ENCODE results near the gene GTF2F2.

Gene GTF2F2

GRCh38 chr13:45142440-45143345 lies 22.4 kb downstream of the GTF2F2 start:
- Mint-ChIP-seq H3K27ac (peak overlapping the region in 2 of 3 experiments; percentile 13 to 42), H3K9me3 (no peaks in the 10 kb centered on the region), H3K27me3 (ENCODE audit: low read depth) (no peaks in the 10 kb centered on the region), H3K4me3 (no peak overlapping the region), H3K36me3 (ENCODE audit: low read depth) (peaks cover 29% of the 10 kb centered on the region), H3K4me1 (peaks cover 5% of the 10 kb centered on the region)
- TF ChIP-seq, protein P1, sequence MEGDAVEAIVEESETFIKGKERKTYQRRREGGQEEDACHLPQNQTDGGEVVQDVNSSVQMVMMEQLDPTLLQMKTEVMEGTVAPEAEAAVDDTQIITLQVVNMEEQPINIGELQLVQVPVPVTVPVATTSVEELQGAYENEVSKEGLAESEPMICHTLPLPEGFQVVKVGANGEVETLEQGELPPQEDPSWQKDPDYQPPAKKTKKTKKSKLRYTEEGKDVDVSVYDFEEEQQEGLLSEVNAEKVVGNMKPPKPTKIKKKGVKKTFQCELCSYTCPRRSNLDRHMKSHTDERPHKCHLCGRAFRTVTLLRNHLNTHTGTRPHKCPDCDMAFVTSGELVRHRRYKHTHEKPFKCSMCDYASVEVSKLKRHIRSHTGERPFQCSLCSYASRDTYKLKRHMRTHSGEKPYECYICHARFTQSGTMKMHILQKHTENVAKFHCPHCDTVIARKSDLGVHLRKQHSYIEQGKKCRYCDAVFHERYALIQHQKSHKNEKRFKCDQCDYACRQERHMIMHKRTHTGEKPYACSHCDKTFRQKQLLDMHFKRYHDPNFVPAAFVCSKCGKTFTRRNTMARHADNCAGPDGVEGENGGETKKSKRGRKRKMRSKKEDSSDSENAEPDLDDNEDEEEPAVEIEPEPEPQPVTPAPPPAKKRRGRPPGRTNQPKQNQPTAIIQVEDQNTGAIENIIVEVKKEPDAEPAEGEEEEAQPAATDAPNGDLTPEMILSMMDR (IDR thresholded peaks at IDR 0.05; ENCODE audit: unreplicated experiment in 3 of 3), result no peak

- Mint-ChIP-seq H3K4me1 (peaks cover 5% of the 10 kb centered on the region), H3K27ac (peak overlapping the region in 1 of 3 experiments; percentile 64), H3K9me3 (no peaks in the 10 kb centered on the region), H3K27me3 (ENCODE audit: low read depth) (no peaks in the 10 kb centered on the region), H3K4me3 (no peak overlapping the region), H3K36me3 (ENCODE audit: low read depth) (peaks cover 23% of the 10 kb centered on the region)
- TF ChIP-seq, protein P1 (IDR thresholded peaks at IDR 0.05; ENCODE audit: unreplicated experiment in 3 of 3), result no peak
Measured at GRCh38 chr13:45143346-45143751, 23.0 kb downstream of the GTF2F2 start.

- no peak overlapping the region for H3K4me3 Mint-ChIP-seq
- H3K9me3 Mint-ChIP-seq, result no peaks in the 10 kb centered on the region
- H3K27ac Mint-ChIP-seq, result no peak overlapping the region
- TF ChIP-seq, protein P1 (IDR thresholded peaks at IDR 0.05; ENCODE audit: unreplicated experiment in 3 of 3), result no peak
- no peaks in the 10 kb centered on the region for H3K4me1 Mint-ChIP-seq
- H3K36me3 Mint-ChIP-seq (ENCODE audit: low read depth), result peaks cover 19% of the 10 kb centered on the region
- H3K27me3 Mint-ChIP-seq (ENCODE audit: low read depth), result no peaks in the 10 kb centered on the region
Measured at GRCh38 chr13:45149964-45150363, 29.7 kb downstream of the GTF2F2 start.

DNA sequence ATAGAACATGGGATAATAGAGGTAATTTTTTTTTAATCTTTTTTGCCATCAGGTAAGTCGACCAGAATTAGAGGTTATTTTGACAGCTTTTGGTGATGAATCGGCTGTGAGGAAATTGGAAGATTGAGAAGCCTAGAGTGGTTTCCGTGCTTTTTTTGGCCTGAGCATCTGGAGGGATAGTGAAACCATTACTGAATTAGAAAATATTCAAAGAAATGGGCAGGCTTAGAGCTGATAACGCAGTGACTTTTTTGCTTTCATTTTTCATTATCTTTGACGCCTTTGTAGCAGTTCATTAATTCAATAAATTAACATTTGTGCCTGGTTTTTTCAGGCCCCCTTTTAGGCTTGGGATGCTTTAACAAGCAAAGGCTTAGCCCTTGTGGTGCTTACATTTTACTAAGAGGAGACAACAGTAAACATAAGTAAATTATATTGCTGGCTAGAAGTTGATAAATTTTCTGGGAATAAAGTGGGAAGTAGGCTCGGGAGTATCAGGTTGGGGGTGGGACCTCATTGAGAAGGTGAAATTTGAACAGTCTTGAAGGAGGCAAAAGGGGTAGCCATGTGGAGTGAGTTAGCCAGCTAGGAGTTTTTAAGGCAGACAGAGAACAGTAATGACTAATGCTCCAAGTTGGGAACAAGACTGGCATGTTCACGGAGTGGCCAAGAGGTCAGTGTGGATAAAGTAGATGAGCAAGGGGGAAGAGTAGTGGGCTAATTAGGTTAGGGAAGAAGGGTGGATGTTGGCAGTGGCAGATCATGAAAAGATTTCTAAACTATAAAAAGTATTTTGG lies 36.5 kb downstream of the GTF2F2 start:
- no peaks in the 10 kb centered on the region for H3K9me3 Mint-ChIP-seq
- no peak overlapping the region for H3K27ac Mint-ChIP-seq
- H3K36me3 Mint-ChIP-seq (ENCODE audit: low read depth), result peaks cover 51% of the 10 kb centered on the region
- no peaks in the 10 kb centered on the region for H3K4me1 Mint-ChIP-seq
- no peak overlapping the region for H3K4me3 Mint-ChIP-seq
- no peaks in the 10 kb centered on the region for H3K27me3 Mint-ChIP-seq (ENCODE audit: low read depth)
- TF ChIP-seq, protein P1 (IDR thresholded peaks at IDR 0.05; ENCODE audit: unreplicated experiment in 3 of 3), result no peak

GRCh38 chr13:45162194-45162593 lies 41.9 kb downstream of the GTF2F2 start:
- H3K4me1 Mint-ChIP-seq, result peaks cover 6% of the 10 kb centered on the region
- peaks cover 35% of the 10 kb centered on the region for H3K36me3 Mint-ChIP-seq (ENCODE audit: low read depth)
- peak overlapping the region; percentile 43 to 84 (median 62) for H3K27ac Mint-ChIP-seq
- no peaks in the 10 kb centered on the region for H3K9me3 Mint-ChIP-seq
- no peak overlapping the region for H3K4me3 Mint-ChIP-seq
- no peaks in the 10 kb centered on the region for H3K27me3 Mint-ChIP-seq (ENCODE audit: low read depth)
- TF ChIP-seq, protein P1 (IDR thresholded peaks at IDR 0.05; ENCODE audit: unreplicated experiment in 3 of 3), result no peak

Data from nephron (organoid).